Glutamatergic neuron (in vitro differentiated cells): ENCODE data around the gene ZNRF3. TPM values are rescaled to one million over a fixed set of nuclear protein-coding genes. Genes with fewer than 3 reads are reported as not detected.
A peak's percentile ranks its signal among the peaks of the same experiment; 100 is the strongest.

Source experiments
- DNase-seq: peaks from one replicate; pipeline ENCODE4 v3.0.0; 2022
- H3K27ac Mint-ChIP-seq: one replicate; pipeline ENCODE4 v1.8.0; 2020; ENCODE audit warnings: mild to moderate bottlenecking, mixed read lengths, inconsistent platforms; ENCODE audit not compliant: unreplicated experiment
- H3K27me3 Mint-ChIP-seq: one replicate; pipeline ENCODE4 v1.8.0; 2020; ENCODE audit warnings: mild to moderate bottlenecking, moderate library complexity, mixed read lengths, inconsistent platforms; ENCODE audit not compliant: unreplicated experiment
- H3K36me3 Mint-ChIP-seq: one replicate; pipeline ENCODE4 v1.8.0; 2020; ENCODE audit warnings: mild to moderate bottlenecking, mixed read lengths, inconsistent platforms; ENCODE audit not compliant: unreplicated experiment
- H3K4me1 Mint-ChIP-seq: one replicate; pipeline ENCODE4 v1.8.0; 2020; ENCODE audit warnings: mild to moderate bottlenecking, low read depth, mixed read lengths, inconsistent platforms; ENCODE audit not compliant: unreplicated experiment
- H3K4me3 Mint-ChIP-seq: one replicate; pipeline ENCODE4 v1.8.0; 2020; ENCODE audit warnings: mild to moderate bottlenecking, mixed read lengths, inconsistent platforms; ENCODE audit not compliant: unreplicated experiment
- H3K9me3 Mint-ChIP-seq: one replicate; pipeline ENCODE4 v1.8.0; 2020; ENCODE audit warnings: mild to moderate bottlenecking, moderate library complexity, mixed read lengths, inconsistent platforms; ENCODE audit not compliant: unreplicated experiment
- CTCF ChIP-seq: fragments of 200-600 bp; sonication (generic); IDR thresholded peaks from one replicate; pipeline ENCODE4 v1.5.0; 2021; ENCODE audit not compliant: partially characterized antibody, unreplicated experiment
- total RNA-seq: library from RNA; stranded (reverse); fragmentation: NEBNext Ultra II Directional; extraction: Animal tissue kit (Norgen Biotek cat#: 25700); gene quantifications from one replicate; pipeline ENCODE4 v1.2.1, GENCODE V29; 2021; ENCODE audit not compliant: unreplicated experiment

Gene ZNRF3
- total RNA-seq, 1 donor from 2014 or later, result 8.3 TPM

GRCh38 chr22:28940441-28940840 lies 57.1 kb downstream of the ZNRF3 start:
- no peak for DNase-seq
- H3K36me3 Mint-ChIP-seq, result no peaks in the 10 kb centered on the region
- no peak overlapping the region for H3K27ac Mint-ChIP-seq
- TF ChIP-seq CTCF, result no peak
- no peak overlapping the region for H3K4me3 Mint-ChIP-seq
- peaks cover 42% of the 10 kb centered on the region for H3K4me1 Mint-ChIP-seq
- peaks cover 2% of the 10 kb centered on the region for H3K27me3 Mint-ChIP-seq
- H3K9me3 Mint-ChIP-seq, result no peaks in the 10 kb centered on the region

GRCh38 chr22:28942333-28942732 lies 59.0 kb downstream of the ZNRF3 start:
- no peak for DNase-seq
- peaks cover 8% of the 10 kb centered on the region for H3K9me3 Mint-ChIP-seq
- H3K4me1 Mint-ChIP-seq, result peaks cover 39% of the 10 kb centered on the region
- no peak overlapping the region for H3K27ac Mint-ChIP-seq
- H3K4me3 Mint-ChIP-seq, result no peak overlapping the region
- H3K27me3 Mint-ChIP-seq, result peaks cover 2% of the 10 kb centered on the region
- peaks cover 16% of the 10 kb centered on the region for H3K36me3 Mint-ChIP-seq
- TF ChIP-seq CTCF, result no peak

GRCh38 chr22:28942801-28943500 lies 59.6 kb downstream of the ZNRF3 start:
- Mint-ChIP-seq H3K4me3 (no peak overlapping the region), H3K4me1 (peaks cover 35% of the 10 kb centered on the region), H3K36me3 (peaks cover 19% of the 10 kb centered on the region), H3K27me3 (peaks cover 2% of the 10 kb centered on the region), H3K9me3 (peaks cover 8% of the 10 kb centered on the region), H3K27ac (peak overlapping the region; percentile 85)
- no peak for TF ChIP-seq CTCF
- DNase-seq, result no peak

GRCh38 chr22:28943501-28943879 lies 60.1 kb downstream of the ZNRF3 start:
- H3K27ac Mint-ChIP-seq, result peak overlapping the region; percentile 85
- peaks cover 8% of the 10 kb centered on the region for H3K9me3 Mint-ChIP-seq
- peaks cover 34% of the 10 kb centered on the region for H3K4me1 Mint-ChIP-seq
- DNase-seq, result no peak
- peaks cover 2% of the 10 kb centered on the region for H3K27me3 Mint-ChIP-seq
- no peak overlapping the region for H3K4me3 Mint-ChIP-seq
- H3K36me3 Mint-ChIP-seq, result peaks cover 19% of the 10 kb centered on the region
- no peak for TF ChIP-seq CTCF

GRCh38 chr22:28947125-28947524 lies 63.8 kb downstream of the ZNRF3 start:
- Mint-ChIP-seq H3K27ac (no peak overlapping the region), H3K36me3 (peaks cover 24% of the 10 kb centered on the region), H3K9me3 (peaks cover 8% of the 10 kb centered on the region), H3K4me1 (peaks cover 18% of the 10 kb centered on the region), H3K27me3 (peaks cover 2% of the 10 kb centered on the region), H3K4me3 (no peak overlapping the region)
- no peak for TF ChIP-seq CTCF
- no peak for DNase-seq
